GM12878 (cell line): Measurements from ENCODE around the gene DDX46. TPM values are rescaled to one million over a fixed set of nuclear protein-coding genes. Genes with fewer than 3 reads are reported as not detected.

ENCODE experiments used
- ATAC-seq: fragments of 200-7000 bp; cut with Tn5 transposase; 3 replicates; pipeline ENCODE4 v1.9.1; 2020; ENCODE audit warnings: mild to moderate bottlenecking, moderate library complexity
- BruUV-seq: library from RNA; stranded (reverse); fragments of 400-500 nt; replicated peaks from 2 replicates; lab custom pipeline; 2021; lab: Mats Ljungman, UMichigan
- CTCF ChIA-PET: fragments of 300-600 bp; sonication (Branson Sonifier 250); formaldehyde crosslinking; extraction: SDS; loops from one replicate; lab custom pipeline; 2021; ENCODE audit warnings: inconsistent platforms; lab: Yijun Ruan, JAX
- POLR2A ChIA-PET: fragments of 350-600 bp; formaldehyde crosslinking; extraction: SDS; loops from one replicate; lab custom pipeline; 2021; ENCODE audit warnings: inconsistent platforms; lab: Charles Lee
- RAD21 ChIA-PET: fragments of 300-600 bp; sonication (Branson Sonifier 250); formaldehyde crosslinking; loops from one replicate; lab custom pipeline; 2023; ENCODE audit warnings: antibody characterized with exemption; ENCODE audit not compliant: unreplicated experiment; lab: Charles Lee
- SMC1A ChIA-PET: fragments of 300-600 bp; sonication (Branson Sonifier 250); formaldehyde crosslinking; loops from one replicate; lab custom pipeline; 2023; ENCODE audit not compliant: unreplicated experiment, uncharacterized antibody; lab: Charles Lee
- DNase-seq: peaks from one replicate; pipeline ENCODE4 v3.0.0-alpha.2; 2011; ENCODE audit warnings: low read depth, low spot score
- FAIRE-seq: peaks from 3 replicates; lab custom pipeline; 2011; peaks lifted over from hg19 to GRCh38; lab: Jason Lieb, UNC
- H2AFZ ChIP-seq: 2 replicates; pipeline ENCODE4 v1.6.0; 2011; ENCODE audit warnings: low read depth, low read length, control low read depth; ENCODE audit not compliant: control insufficient read depth
- H3K27ac ChIP-seq: 2 replicates; pipeline ENCODE4 v1.5.1; 2011; ENCODE audit warnings: control low read depth; ENCODE audit not compliant: control insufficient read depth, insufficient read depth
- H3K27me3 ChIP-seq, 2 experiments: replicated peaks in 1 of 2; 2 replicates each; pipeline versions ENCODE4 v1.6.0 to v1.6.1; 2011; ENCODE audit warnings: low read length in 1 of 2; ENCODE audit not compliant: control insufficient read depth in 2 of 2, insufficient read depth in 2 of 2
- H3K36me3 ChIP-seq, 2 experiments: 2 replicates each; pipeline ENCODE4 v1.5.1; 2011; ENCODE audit warnings: low read length in 1 of 2; ENCODE audit not compliant: control insufficient read depth in 2 of 2, insufficient read depth in 2 of 2
- H3K4me1 ChIP-seq: 2 replicates; pipeline ENCODE4 v1.6.1; 2011; ENCODE audit warnings: mild to moderate bottlenecking, low read length, moderate library complexity, mixed read lengths; ENCODE audit not compliant: control insufficient read depth, insufficient read depth
- H3K4me2 ChIP-seq: 2 replicates; pipeline ENCODE4 v1.6.0; 2011; ENCODE audit warnings: control low read depth; ENCODE audit not compliant: control insufficient read depth, insufficient read depth
- H3K4me3 ChIP-seq: fragments of 200-600 bp; sonication (generic); 2 replicates; pipeline ENCODE4 v1.5.1; 2016
- H3K79me2 ChIP-seq: 2 replicates; pipeline ENCODE4 v1.6.0; 2011; ENCODE audit warnings: low read length; ENCODE audit not compliant: control insufficient read depth, insufficient read depth
- H3K9ac ChIP-seq: 2 replicates; pipeline ENCODE4 v1.8.0; 2011; ENCODE audit warnings: low read length, control low read depth, mixed read lengths; ENCODE audit not compliant: control insufficient read depth, insufficient read depth
- H3K9me3 ChIP-seq: replicated peaks from 3 replicates; pipeline ENCODE4 v1.5.1; 2011; ENCODE audit warnings: mild to moderate bottlenecking, low read length; ENCODE audit not compliant: control insufficient read depth, insufficient read depth
- H4K20me1 ChIP-seq: 2 replicates; pipeline ENCODE4 v1.6.0; 2011; ENCODE audit not compliant: control insufficient read depth, insufficient read depth
- CBX3 ChIP-seq: fragments of 200-600 bp; sonication (generic); IDR thresholded peaks from 2 replicates; pipeline ENCODE4 v1.6.1; 2016; ENCODE audit warnings: low read depth, borderline replicate concordance
- CHD4 ChIP-seq: fragments of 200-600 bp; sonication (generic); IDR thresholded peaks from 2 replicates; pipeline ENCODE4 v1.6.1; 2016; ENCODE audit warnings: mild to moderate bottlenecking
- EZH2 ChIP-seq: IDR thresholded peaks from 2 replicates; pipeline ENCODE4 v1.6.1; 2012; ENCODE audit warnings: low read depth, mild to moderate bottlenecking, control low read depth, inconsistent platforms, low read length, borderline replicate concordance; ENCODE audit not compliant: control insufficient read depth
- FOXK2 ChIP-seq: fragments of 450-650 bp; IDR thresholded peaks from 2 replicates; pipeline ENCODE4 v1.6.1; 2017; ENCODE audit warnings: mild to moderate bottlenecking, moderate library complexity
- MXI1 ChIP-seq: fragments of 150-350 bp; IDR thresholded peaks from 2 replicates; pipeline ENCODE4 v1.6.1; 2011; ENCODE audit warnings: low read depth, mild to moderate bottlenecking, inconsistent platforms, low read length, improper control_type of control experiment
- PAX8 ChIP-seq: fragments of 450-650 bp; IDR thresholded peaks from 2 replicates; pipeline ENCODE4 v1.6.1; 2017; ENCODE audit warnings: mild to moderate bottlenecking, moderate library complexity
- POU2F2 ChIP-seq: IDR thresholded peaks from 3 replicates; pipeline ENCODE4 v1.6.1; 2011; ENCODE audit warnings: low read depth, mild to moderate bottlenecking, low read length, borderline replicate concordance
- RELA ChIP-seq: fragments of 450-650 bp; IDR thresholded peaks from 2 replicates; pipeline ENCODE4 v1.8.0; 2014; ENCODE audit warnings: borderline replicate concordance; ENCODE audit not compliant: partially characterized antibody
- SMAD1 ChIP-seq: fragments of 450-650 bp; IDR thresholded peaks from 2 replicates; pipeline ENCODE4 v1.6.1; 2018; ENCODE audit warnings: mild to moderate bottlenecking, low read depth; ENCODE audit not compliant: partially characterized antibody
- WGBS: methylation state at CpG from one replicate; pipeline ENCODE4 v1.1.6; 2016; ENCODE audit warnings: low lambda C conversion rate; ENCODE audit not compliant: insufficient replicate concordance, insufficient coverage; ENCODE audit errors: missing lambda C conversion rate; 5-methylcytosine and 5-hydroxymethylcytosine counted together
- in situ Hi-C: fragments of 300-500 bp; cut with MboI; formaldehyde crosslinking; loops from 9 replicates; pipeline ENCODE4 v1.14.3; 2018; ENCODE audit warnings: mixed read lengths
- intact Hi-C: fragments of 100-400 bp; cut with micrococcal nuclease; formaldehyde crosslinking; loops from one replicate; pipeline ENCODE4 v1.14.2; 2022; ENCODE audit not compliant: unreplicated experiment
- polyA plus RNA-seq, 11 experiments: library from polyadenylated mRNA; depleted of rRNA in 4 of 11; unstranded in 6 of 11; stranded (reverse) in 5 of 11; fragments of >200 nt; fragmentation: Nextera tagmentation in 4 of 11; fragmentation: Illumina TruSeq in 1 of 11; extraction: Ambion mirVana in 4 of 11; extraction: Trizol in 1 of 11; gene quantifications; 1 replicate in 1 of 11; 2 replicates in 10 of 11; pipeline versions ENCODE4 v1.2.1 to v1.2.3, GENCODE V29; 2011 to 2016; ENCODE audit warnings: inconsistent platforms in 2 of 11, missing spikeins in 2 of 11, low read depth in 1 of 11
- total RNA-seq, 4 experiments: library from RNA; depleted of rRNA in 3 of 4; stranded (reverse); fragments of >200 nt in 3 of 4; fragmentation: Illumina TruSeq in 1 of 4; extraction: Trizol in 1 of 4; gene quantifications; 2 replicates each; pipeline versions ENCODE4 v1.2.1 to v1.2.3, GENCODE V29; 2013 to 2021
- TF ChIP-seq, protein P1 (sequence below): fragments of 450-650 bp; IDR thresholded peaks from 2 replicates; pipeline ENCODE4 v1.6.1; 2017; ENCODE audit warnings: antibody characterized with exemption, mild to moderate bottlenecking, moderate library complexity

DDX46 gene
- total and polyA plus RNA-seq, 10 of the 15 experiments (the other 5 are each of a cell fraction or from before 2014, with no cell fraction given) = 23.0 to 77.1 (median 42.2) TPM

DNA sequence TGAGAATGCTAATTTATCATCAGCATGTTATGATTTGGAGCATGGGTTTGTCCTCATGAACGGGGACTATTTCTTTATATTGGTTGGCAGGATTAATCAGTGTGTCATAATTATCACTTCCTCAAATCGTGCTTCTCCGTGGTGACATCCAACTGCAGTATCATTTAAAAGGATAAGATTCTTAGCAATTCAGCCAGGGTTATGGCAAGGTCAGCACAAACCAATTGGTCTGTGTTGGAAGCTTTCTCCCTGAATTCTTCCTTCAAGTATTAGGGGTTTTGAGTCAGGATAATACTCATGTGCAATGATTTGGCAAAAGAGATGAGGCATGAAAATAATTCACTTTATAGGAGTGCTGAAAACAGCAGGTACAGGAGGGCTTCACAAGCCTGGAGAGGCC, 25.8 kb upstream of the DDX46 start:
- 29% methylated on average over 3 of the region's 3 CpGs for WGBS

More for the DNA sequence above, 25.8 kb upstream of the DDX46 start:
- H3K79me2 ChIP-seq = no peaks in the 10 kb centered on the region
- H3K27ac ChIP-seq = no peak overlapping the region
- H3K4me3 ChIP-seq = no peak overlapping the region
- POLR2A ChIA-PET = no interaction called here
- H3K9me3 ChIP-seq = no peaks in the 10 kb centered on the region
- H2AFZ ChIP-seq = no peak overlapping the region
- RAD21 ChIA-PET = no interaction called here
- H3K9ac ChIP-seq = no peak overlapping the region
- intact Hi-C loops (loop anchor here (10.0 kb wide), 2 partner anchors 462 to 508 kb away; partner anchors contain the start of gene PPP2CA), in situ Hi-C loops (loop anchor here (25.0 kb wide), 1 partner anchor 454 kb away; no protein-coding TSS in a partner anchor)
- DNase-seq (no peak), FAIRE-seq (no peak), ATAC-seq (no peak)
- H3K36me3 ChIP-seq = no peaks in the 10 kb centered on the region; a peak in 1 of 4 replicates
- H3K27me3 ChIP-seq = no peaks in the 10 kb centered on the region
- TF ChIP-seq POU2F2 (no peak), CHD4 (no peak), CBX3 (no peak), MXI1 (no peak), RELA (no peak), EZH2 (no peak), SMAD1 (no peak), FOXK2 (no peak), PAX8 (no peak)
- TF ChIP-seq, protein P1, sequence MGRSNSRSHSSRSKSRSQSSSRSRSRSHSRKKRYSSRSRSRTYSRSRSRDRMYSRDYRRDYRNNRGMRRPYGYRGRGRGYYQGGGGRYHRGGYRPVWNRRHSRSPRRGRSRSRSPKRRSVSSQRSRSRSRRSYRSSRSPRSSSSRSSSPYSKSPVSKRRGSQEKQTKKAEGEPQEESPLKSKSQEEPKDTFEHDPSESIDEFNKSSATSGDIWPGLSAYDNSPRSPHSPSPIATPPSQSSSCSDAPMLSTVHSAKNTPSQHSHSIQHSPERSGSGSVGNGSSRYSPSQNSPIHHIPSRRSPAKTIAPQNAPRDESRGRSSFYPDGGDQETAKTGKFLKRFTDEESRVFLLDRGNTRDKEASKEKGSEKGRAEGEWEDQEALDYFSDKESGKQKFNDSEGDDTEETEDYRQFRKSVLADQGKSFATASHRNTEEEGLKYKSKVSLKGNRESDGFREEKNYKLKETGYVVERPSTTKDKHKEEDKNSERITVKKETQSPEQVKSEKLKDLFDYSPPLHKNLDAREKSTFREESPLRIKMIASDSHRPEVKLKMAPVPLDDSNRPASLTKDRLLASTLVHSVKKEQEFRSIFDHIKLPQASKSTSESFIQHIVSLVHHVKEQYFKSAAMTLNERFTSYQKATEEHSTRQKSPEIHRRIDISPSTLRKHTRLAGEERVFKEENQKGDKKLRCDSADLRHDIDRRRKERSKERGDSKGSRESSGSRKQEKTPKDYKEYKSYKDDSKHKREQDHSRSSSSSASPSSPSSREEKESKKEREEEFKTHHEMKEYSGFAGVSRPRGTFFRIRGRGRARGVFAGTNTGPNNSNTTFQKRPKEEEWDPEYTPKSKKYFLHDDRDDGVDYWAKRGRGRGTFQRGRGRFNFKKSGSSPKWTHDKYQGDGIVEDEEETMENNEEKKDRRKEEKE = no peak
- CTCF ChIA-PET = no interaction called here
- H4K20me1 ChIP-seq = no peaks in the 10 kb centered on the region
- no peak overlapping the region for H3K4me2 ChIP-seq
- BruUV-seq = no TSS peak
- SMC1A ChIA-PET = interaction anchor here (0.6 to 0.9 kb wide), 3 partner anchors 47 to 139 kb away, joined by 3 to 4 read pairs (median 3); no protein-coding TSS in a partner anchor
- no peaks in the 10 kb centered on the region for H3K4me1 ChIP-seq
